HuH-7 (cell line): ENCODE data around the gene ZDHHC23.
A peak's percentile ranks its signal among the peaks of the same experiment; 100 is the strongest.

Experiments
- DNase-seq: peaks from one replicate; pipeline ENCODE4 v3.0.0; 2011; ENCODE audit warnings: low spot score

Gene ZDHHC23, protein sequence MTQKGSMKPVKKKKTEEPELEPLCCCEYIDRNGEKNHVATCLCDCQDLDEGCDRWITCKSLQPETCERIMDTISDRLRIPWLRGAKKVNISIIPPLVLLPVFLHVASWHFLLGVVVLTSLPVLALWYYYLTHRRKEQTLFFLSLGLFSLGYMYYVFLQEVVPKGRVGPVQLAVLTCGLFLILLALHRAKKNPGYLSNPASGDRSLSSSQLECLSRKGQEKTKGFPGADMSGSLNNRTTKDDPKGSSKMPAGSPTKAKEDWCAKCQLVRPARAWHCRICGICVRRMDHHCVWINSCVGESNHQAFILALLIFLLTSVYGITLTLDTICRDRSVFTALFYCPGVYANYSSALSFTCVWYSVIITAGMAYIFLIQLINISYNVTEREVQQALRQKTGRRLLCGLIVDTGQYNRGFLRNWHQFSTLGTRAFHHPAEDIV

DNA sequence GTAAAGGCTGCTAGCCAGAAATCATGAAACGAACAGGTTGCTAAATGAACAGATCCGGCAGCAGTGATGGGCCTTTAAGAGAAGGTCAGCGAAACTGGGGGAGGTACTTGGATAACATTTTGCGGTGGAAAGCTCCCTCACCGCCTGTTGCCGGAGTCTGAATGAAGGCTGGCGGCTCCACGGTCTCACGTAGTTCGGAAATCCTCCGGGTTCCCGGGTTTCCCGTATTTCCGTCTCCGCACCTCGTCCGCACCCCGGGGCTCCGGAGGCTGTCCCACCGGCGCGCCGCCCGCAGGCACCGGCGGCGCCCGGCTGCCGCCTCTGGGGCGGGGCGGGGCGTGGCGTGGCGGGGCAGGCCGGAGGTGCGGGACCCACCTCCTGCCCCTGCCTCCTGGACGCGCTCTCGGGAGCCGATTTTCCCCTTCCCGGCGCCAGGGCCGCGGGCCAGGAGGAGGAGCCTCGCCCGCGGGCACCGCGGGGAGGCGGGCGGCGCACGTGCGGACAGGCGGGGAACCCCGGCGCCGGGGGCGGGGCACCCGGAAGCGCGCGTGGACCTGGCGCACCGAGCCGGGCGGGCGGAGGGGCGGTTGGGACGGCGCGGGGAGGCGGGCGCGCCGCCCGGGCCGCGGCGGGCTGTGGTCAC lies at the start of gene ZDHHC23:
ZDHHC23 (plus strand) TSS at position 642 of the 643 bp plus-strand sequence. CDS start 790 bp downstream, outside the sequence.
- peak; percentile 85 for DNase-seq

DNA sequence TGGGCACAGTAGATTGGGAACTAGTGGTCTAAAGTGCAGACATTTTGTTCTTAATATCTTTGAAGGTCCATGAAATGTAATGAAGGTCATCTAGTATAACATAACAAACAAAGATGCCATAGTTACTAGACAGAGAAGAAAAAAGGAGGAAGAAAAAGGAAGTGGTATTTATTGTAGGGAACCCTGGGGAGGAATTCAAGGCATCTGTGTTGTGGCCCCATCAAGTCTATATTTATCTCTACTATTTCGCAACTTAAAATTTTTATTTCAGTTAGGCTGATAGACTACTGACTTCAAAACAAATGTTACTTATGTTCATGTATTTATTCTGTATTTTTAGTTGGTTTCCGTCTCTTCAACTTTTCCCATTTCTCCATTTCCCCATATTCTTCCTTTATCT lies 48.9 kb upstream of the ZDHHC23 start:
- no peak for DNase-seq

DNA sequence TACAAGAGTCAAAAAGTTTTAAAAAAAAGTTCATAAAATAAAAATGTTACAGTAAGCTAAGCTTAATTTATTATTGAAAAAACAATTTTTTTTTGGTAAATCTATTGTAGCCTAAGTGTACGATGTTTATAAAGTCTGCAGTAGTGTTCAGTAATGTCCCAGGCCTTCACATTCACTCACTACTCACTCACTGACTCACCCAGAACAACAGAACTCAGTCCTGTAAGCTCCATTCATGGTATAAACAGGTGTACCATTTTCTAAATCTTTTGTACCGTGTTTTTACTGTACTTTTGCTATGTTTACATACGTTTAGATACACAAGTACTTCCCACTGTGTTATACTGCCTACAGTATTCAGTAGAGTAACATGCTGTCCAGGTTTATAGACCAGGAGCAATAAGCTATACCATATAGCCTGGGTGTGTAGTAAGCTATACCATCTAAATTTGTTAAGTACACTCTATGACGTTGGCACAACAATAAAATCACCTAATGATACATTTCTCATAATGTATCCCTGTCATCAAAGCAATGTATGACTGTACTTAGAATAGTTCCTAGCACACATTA lies 41.2 kb upstream of the ZDHHC23 start:
- DNase-seq, result no peak

DNA sequence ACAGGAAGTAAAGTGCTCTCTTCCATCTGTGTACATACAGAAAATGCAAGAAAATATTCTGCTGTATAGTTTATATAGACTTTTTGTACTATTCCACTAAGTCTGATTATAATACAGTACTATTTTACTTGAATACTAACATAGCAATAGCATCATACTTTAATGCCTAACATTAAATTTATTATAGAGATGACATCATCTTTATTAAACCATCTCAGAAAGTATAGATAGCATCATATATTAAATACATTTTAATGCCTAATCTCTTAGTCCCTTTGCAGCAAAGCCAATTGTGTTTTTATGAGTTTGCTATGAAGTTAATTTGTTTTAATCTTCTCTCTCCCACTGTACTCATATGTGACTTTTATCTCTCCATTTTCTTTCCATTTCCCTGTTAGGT lies 39.7 kb upstream of the ZDHHC23 start:
- DNase-seq, result no peak

DNA sequence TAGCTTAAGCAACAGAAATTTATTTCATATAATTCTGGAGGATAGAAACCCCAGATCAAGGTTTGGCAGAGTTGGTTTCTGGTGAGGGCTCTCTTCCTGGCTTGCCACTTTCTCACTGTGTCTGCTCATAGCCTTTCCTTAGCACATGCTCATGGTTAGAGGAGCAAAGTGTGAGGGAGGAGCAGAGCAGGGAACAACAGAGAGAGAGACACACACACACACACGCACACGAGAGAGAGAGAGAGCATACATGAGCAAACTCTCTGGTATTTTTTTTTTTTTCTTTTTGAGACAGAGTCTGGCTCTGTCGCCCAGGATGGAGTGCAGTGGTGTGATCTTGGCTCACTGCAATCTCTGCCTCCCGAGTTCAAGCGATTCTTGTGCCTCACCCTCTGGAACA lies 36.8 kb upstream of the ZDHHC23 start:
- no peak for DNase-seq

DNA sequence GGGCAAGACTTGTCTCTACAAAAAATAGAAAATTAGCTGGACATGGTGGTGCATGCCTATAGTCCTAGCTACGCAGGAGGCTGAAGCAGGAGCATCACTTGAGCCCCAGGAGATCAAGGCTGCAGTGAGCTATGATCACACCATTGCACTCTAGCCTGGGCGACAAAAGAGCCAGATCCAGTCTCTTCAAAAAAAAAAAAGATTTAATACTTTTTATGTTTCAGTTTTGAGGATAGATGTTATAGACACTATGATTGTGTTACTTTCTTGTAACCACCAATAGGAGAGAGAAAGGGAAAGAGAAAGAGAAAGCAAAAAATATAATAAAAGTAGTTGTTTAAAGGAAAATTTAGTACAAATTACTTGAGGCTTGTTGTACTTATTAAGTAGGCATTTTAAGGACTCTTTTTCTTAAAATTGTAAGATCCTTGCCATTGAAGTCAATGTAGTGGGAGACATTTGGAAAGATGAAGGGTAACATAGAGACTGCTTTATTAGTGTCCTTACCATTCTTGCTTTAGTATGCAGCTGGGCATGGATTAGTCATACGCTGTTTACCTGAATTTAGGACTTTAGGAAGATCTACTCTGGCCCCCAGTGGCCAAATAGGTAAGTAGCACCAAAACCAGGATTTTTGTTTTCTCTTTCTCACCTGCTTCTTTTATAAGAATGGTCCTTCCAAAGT lies 35.1 kb upstream of the ZDHHC23 start:
- DNase-seq, result peak; percentile 60

DNA sequence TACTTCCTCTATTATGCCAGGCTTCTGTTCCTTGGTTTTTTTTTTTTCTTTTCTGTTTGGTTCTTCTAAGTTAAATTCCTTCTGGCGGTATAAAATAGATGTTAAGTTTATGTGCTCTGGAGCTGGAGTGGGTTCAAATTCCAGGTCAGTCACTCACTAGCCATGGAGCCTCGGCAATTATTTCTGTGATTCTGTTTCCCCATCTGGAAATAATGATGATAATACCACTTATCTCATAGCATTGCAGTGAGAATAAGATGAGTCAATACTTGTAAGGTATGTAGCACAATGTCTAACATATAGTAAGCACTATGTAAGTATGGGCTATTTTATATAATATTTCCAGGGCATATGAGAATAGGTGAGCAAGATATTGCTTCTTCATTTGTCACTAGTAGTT lies 33.2 kb upstream of the ZDHHC23 start:
- DNase-seq, result no peak

DNA sequence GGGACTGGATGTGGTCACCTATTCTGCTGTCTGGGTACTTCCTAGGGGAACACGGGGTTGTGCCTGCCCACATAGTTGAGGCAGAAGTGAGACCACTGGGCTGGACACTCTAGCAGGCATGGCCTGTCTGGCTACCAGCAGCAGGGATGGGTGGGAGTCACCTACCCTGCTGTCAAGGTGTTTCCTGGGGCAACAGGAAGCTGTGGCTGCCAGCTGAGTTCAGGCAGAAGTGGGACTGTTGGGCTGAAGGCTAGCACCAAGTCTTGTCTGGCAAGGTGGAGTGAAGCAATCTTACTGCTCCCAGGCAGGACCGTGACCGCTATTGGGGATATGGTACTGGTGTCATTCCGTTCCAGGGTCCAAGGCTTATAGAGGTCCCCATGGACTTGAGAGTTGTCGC lies 20.3 kb upstream of the ZDHHC23 start:
- no peak for DNase-seq

DNA sequence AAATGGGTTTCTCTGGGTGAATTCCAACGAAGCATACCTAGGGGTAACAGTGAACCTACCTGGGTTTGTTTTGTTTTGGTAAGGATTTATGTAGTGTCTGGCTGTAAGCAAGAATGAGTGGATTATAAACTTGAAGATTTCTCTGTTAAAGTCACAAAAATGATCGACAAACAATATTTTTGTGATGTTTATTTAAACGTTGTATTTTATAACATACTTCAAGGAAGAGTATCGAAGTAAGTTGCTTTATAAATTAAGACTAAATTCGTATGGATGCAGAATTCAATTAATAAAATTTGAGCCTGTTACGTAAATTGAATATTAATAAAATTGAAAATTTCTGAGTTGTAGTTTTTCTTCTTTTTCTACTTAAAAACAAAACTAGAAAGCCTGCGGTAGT lies 982 bp upstream of the ZDHHC23 start:
- DNase-seq, result no peak

DNA sequence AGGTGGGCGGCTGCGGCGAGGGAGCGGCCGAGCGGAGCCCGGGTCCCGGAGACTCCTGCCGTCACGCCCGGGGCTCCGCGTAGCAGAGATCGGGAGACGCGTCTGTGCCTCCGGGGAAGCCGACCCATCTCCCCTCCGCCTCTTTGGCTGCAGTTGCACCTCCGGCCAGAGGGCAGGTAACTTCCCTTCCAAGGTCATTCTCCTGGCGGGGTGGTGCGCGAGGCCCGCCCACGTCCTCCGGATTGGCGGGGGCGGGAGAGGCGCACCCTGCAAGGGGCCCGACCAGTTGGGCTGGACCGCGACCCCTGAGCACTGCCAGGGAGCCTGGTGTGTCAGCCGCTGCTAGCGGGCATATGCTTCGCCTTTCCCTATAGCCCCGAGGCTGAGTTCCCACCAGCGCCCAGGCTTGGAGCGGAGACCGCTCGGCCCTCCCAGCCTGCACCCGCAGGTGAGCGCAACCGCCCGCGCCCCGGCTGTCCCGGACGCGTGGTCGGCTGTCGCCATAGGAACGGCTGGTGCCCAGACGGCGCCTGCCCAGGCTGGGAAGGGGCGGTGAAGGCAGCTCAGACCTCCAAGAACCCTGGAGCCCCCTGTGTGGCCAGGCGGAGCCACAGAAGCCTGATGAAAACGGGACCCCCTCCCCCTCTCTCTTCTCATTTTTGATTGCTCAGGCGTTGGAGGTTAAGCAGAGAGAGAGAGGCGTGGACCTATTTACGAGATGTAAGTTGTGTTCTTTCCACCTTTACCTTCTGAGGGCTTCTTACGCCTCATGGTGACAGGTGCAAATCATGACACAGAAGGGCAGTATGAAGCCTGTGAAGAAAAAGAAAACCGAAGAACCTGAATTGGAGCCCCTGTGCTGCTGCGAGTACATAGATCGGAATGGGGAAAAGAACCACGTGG lies 453 bp downstream of the ZDHHC23 start:
- DNase-seq, result peak; percentile 75

DNA sequence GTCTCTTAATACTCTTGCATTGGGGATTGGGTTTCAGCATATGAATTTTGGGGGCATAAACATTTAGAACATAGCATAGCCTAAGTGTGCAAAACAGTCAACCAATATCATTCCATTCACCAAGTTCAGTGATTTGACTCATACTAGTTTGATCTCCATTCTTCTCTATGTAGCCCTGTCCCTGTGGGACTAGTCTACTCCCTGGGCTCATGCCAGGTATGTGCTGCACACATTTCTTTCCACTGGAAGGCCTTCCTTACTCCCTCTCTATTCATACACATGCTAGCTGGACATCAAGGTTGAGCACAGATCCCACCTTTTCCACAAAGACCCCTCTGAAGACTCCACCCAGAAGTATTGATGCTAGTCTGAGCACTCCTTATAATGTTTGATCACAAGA lies 5.1 kb downstream of the ZDHHC23 start:
- DNase-seq, result no peak

DNA sequence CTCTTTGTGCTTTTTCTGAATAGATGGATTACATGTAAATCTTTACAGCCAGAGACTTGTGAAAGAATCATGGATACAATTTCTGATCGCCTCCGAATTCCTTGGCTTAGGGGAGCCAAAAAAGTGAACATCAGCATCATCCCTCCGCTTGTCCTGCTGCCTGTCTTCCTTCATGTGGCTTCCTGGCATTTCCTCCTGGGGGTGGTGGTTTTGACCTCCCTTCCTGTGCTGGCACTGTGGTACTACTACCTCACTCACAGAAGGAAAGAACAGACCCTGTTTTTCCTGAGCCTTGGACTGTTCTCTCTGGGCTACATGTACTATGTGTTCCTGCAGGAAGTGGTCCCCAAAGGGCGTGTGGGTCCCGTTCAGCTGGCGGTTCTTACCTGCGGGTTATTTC lies 5.9 kb downstream of the ZDHHC23 start:
- DNase-seq, result no peak

DNA sequence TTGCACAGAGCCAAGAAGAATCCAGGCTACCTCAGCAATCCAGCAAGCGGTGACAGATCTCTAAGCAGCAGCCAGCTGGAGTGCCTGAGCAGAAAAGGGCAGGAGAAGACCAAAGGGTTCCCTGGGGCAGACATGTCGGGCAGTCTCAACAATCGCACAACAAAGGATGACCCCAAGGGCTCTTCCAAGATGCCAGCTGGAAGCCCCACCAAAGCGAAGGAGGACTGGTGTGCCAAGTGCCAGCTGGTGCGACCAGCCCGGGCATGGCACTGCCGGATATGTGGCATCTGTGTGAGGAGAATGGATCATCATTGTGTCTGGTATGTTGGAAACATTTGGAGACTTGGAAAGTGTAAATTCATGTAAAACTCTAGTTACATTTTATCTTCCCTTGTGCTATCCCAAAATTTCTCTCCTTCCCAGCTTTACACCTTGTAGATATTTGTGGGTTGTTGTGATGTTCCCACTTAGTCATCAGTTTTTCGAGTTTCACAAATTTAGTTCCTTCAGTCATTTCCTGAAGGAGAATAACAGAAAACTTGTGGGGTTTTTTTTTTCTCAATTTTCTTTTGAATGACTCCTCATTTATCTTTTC lies 6.4 kb downstream of the ZDHHC23 start:
- DNase-seq, result no peak

DNA sequence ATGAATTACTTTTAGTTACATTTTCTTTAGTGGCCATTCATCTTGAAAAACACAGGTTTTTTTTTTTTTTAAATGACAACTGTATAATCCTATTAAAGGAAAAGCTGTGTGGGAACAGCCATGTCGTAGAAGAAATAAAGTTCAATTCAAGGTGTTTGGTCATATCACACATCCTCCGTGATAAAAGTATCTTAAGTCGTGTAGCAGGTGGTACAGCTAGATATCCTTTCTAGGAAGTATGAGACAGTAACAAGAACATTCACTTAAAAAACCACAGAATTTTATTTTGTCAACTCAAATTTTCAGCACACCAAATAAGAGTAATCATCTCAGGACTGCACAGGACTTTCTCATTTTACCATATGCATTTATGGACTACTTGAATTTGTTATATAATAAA lies 16.1 kb downstream of the ZDHHC23 start:
- DNase-seq, result no peak

DNA sequence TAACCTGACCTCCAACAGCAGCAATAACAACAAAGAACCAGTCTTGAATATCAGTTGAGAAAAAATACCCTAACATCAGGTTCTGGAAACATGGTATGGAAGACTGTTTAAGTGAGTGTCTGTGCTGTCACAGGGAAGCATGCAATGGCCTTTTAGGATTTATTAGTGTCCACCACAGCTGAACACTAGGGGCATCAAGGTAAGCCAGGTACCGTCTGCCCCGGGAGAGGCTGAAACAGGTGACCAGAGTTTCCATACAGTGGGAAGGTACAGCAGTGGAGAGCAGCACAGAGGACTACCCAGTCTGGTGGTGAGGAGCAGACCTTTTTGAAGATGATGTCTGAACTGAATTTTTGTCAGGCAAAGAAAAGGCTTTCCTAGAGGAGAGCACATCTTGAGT lies 18.4 kb downstream of the ZDHHC23 start:
- no peak for DNase-seq

DNA sequence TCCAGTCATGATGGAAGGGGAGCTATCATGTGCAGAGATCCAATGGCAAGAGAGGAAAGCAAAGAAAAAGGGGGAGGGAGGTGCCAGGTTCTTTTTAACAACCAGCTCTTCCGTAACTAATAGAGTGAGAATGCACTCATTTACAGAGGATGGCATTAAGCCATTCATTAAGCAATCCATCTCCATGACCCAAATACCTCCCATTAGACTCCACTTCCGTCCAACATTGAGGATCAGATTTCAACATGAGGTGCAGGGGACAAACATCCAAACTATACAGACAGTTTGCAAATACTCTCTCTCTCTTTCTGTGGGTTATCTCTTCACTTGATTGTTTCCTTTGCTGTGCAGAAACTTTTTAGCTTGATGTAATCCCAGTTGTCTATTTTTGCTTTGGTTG lies 21.2 kb downstream of the ZDHHC23 start:
- DNase-seq, result no peak

DNA sequence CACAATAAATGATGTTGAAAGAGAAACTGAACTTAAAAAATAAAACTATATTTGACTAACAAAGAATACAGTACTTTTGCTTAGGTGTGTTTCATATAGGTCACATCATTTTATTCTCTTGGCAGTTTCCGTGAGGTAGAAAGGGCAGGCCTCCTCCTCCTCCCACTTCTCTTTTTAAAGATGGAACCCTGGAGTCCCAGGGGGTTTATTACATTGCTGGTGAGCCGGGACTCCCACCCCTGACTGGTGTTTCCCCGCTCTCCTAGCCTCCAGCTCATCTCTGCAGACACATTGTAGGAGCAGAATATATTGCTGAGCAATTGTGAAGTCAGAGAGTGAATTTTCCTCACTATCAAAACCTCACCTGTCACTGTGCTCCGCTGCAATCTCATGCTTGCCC lies 30.0 kb downstream of the ZDHHC23 start:
- DNase-seq, result no peak

DNA sequence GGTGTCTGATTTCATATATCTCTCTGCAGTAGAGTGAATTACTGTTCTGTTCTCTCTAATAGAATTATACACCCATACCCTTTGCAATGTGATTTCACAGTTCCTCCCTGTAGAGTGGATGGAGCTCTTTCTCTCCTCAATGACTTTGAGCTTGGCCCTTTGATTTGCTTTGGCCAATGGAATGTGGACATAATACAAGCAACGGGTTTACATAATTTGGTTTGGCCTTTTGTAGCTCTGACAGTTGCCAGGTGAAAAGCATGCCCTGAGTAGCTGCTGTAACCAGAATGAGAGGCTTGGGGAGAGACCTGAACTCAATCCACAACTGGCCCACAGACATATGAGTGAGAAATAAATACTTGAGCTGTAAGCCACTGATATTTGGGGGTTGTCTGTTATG lies 32.1 kb downstream of the ZDHHC23 start:
- no peak for DNase-seq

DNA sequence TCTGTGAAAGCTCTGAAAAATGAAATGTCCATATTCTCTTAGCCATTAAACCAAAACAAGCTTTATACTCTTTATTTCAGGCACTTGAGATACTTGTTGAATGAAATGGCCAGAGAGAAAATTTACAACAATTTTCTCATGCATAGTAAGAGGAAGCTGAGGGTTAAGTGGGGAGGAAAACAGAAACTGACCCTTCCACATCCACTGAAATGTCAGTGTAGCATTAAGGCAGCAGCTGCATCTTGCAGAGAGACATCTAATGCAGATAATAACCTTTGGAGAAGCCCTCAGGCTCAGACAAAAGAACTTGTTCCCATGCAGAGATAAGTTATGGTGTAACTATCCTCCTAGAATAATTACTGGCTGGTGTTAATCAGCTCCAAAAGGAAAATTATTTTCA lies 34.0 kb downstream of the ZDHHC23 start:
- DNase-seq, result no peak

DNA sequence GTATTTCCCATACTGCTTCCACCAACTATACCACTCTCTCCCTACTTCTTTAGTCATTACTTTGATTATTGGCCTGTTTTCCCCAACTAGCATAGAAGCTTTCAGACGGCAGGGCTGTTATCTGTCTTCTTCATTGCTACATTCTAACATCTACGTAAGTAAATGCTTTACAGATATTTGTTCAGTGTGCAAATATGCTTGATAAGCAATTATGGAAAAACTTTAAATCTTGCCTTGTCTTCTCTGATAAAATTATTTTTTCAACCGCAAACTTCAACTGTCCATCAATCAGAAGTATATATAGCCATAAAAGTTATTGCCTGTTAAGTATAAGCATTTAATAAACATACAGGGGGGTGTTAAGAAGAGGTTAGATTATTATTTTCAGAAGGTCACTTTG lies 35.7 kb downstream of the ZDHHC23 start:
- DNase-seq, result no peak

DNA sequence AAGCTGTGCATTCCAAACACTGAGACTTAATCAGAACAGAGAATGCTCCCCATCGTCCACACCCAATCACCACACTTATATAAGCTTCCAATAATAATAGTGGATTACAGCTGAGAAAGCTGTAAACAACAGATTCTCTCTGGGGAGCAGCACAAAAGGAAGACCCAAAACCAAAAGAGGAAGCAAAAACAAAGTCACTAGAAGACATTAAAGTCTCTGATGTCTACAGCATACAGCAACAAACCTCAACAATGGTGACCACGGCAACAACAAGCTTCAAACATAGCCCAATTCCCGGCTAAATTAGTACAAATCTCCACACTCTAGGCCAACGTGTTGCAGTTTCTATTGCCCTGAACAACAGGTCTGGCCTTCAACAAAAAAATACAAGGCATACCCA lies 37.7 kb downstream of the ZDHHC23 start:
- DNase-seq, result no peak
